Skin epidermis (tissue), 12 donors: Measurements from ENCODE around the gene CEACAM16.
"Not testable (repeated sequence)": the region's sequence is repeated elsewhere in the genome, so short reads cannot be mapped to it uniquely, and the experiment has no call there.

Experiments
- H3K27ac ChIP-seq, 21 experiments: fragments of 200-600 bp; sonication (generic) in 11 of 21; one replicate each; pipeline ENCODE4 v1.5.0; 2020; ENCODE audit warnings: mild to moderate bottlenecking in 3 of 21, inconsistent platforms in 2 of 21, moderate library complexity in 2 of 21
- H3K4me3 ChIP-seq, 7 experiments: fragments of 200-600 bp; sonication (generic) in 2 of 7; one replicate each; pipeline ENCODE4 v1.5.0; 2020; ENCODE audit warnings: inconsistent platforms in 2 of 7, mild to moderate bottlenecking in 2 of 7, moderate library complexity in 1 of 7

The CEACAM16 gene

DNA sequence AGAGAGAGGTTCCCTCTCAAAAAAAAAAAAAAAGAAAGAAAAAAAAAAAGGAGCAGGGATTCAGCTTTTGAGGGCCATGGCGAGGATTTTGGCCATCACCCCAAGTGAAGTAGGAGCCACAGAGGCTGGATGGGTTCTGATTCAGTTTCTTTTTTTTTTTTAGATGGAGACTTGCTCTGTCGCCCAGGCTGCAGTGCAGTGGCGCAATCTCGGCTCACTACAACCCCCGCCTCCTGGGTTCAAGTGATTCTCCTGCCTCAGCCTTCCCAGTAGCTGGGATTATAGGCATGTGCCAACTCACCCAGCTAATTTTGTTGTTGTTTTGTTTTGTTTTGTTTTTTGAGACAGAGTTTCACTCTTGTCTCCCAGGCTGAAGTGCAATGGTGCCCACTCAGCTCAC is 22.4 kb downstream of the CEACAM16 start:
- H3K4me3 ChIP-seq, result not testable (repeated sequence)
- H3K27ac ChIP-seq, result peak overlapping the region in 3 of 21 experiments; percentile 21 to 59 (median 27)

- Histone ChIP-seq H3K27ac (peak overlapping the region in 13 of 21 experiments; percentile 7 to 59 (median 21)), H3K4me3 (no peak overlapping the region)
Observed at GRCh38 chr19:44722131-44723121, 23.5 kb downstream of the CEACAM16 start.

GRCh38 chr19:44723299-44723951 is 24.5 kb downstream of the CEACAM16 start:
- Histone ChIP-seq H3K4me3 (no peak overlapping the region), H3K27ac (peak overlapping the region in 6 of 21 experiments; percentile 2 to 40 (median 24))

DNA sequence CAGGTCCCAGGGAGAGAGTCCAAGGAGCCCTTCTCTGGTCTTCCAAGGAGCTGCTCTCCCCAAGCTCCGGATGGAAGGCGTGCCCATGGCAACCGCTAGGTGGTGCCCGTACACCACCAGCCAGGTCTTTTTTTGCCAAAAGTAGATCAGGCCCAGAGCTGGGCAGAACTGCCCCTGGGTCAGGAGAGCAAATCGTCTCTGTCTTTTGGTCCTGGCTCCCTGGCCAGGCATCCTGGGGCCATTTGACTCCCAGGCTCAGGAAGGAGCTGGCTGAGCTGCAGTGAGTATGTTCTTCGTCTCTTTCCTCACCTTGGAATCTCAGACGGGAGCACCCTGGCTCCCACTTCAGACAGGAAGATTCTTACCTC is 25.0 kb downstream of the CEACAM16 start:
- no peak overlapping the region for H3K4me3 ChIP-seq
- peak overlapping the region in 12 of 21 experiments; percentile 1 to 67 (median 26) for H3K27ac ChIP-seq

DNA sequence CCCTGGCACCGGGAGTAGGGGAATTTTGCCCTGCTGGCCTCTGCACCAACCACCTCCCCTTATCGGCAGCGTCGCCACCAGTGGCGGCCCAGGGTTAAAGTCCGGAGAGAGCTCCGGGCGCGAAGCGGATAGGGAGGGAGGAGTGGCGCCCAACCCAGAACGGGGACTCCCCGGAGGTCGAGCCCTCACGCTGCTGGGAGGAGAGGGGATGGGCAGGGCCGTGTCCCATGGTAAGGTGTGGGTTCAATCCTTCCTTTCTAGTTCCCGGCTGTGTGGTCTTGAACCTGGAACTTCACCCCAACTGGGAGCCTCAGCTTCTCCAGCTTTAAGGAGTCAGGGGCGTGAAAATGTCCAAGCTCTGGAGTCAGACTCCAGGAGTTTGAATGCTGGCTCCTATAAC is 26.3 kb downstream of the CEACAM16 start:
- Histone ChIP-seq H3K4me3 (no peak overlapping the region), H3K27ac (peak overlapping the region in 7 of 21 experiments; percentile 7 to 56 (median 36))

DNA sequence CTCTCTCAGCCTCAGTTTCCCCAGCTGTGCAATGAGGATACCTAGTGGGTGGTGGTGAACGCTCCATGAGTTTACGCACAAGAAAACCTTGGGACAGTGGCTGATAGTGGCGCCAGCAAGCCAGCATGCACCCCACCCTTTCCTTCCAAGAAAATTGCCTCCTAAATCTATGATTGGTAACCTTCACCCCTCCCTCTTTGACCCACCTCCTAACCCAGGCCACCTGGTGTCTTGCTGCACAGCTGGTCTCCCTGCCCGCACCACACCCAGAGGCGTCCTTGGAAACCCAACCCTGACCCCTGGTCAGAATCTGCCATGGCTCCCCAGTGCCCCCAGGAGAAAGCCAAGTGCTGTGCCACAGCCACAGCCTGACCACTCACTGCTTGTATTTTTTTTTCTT is 26.7 kb downstream of the CEACAM16 start:
- Histone ChIP-seq H3K4me3 (no peak overlapping the region), H3K27ac (peak overlapping the region in 5 of 21 experiments; percentile 7 to 56 (median 36))

DNA sequence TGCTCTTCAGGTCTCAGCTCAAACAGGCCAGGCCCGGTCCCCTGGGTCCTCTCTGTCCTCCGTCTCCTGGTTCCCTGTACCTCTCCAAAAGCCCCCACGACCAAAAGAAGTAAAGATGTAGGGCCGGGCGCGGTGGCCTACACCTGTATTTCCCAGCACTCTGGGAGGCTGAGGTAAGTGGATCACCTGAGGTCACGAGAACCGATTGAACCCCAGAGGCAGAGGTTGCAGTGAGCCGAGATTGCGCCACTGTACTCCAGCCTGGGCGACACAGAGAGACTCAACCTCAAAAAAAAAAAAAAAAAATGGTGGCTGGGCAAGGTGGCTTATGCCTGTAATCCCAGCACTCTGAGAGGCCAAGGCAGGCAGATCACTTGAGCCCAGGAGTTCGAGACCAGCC is 27.5 kb downstream of the CEACAM16 start:
- no peak overlapping the region for H3K4me3 ChIP-seq
- no peak overlapping the region for H3K27ac ChIP-seq

- Histone ChIP-seq H3K27ac (peak overlapping the region in 2 of 21 experiments; percentile 3 to 28), H3K4me3 (no peak overlapping the region)
Observed at GRCh38 chr19:44728178-44728577, 29.2 kb downstream of the CEACAM16 start.

DNA sequence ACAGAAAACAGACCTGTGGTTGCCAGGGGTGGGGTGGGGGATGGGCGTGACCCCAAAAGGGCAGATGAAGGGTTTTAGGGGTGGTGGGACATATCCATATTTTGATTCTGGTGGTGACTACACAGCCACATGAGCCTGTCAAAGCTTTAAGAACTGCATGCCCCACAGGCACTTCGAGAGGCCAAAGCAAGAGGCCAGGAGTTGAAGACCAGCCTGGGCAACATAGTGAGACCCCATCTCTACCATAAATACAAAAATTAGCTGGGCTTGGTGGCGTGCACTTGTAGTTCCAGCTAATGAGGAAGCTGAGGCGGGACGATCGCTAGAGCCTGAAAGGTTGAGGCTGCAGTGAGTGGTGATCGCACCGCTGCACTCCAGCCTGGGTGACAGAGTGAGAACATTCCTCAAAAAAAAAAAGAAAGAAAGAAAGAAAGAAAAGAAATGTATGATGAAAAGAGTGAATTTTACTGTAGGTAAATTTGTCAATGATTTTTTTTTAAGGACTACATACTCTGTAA is 30.6 kb downstream of the CEACAM16 start:
- H3K27ac ChIP-seq, result no peak overlapping the region
- no peak overlapping the region for H3K4me3 ChIP-seq

GRCh38 chr19:44731081-44731480 is 32.1 kb downstream of the CEACAM16 start:
- Histone ChIP-seq H3K4me3 (no peak overlapping the region), H3K27ac (no peak overlapping the region)

GRCh38 chr19:44731622-44732021 is 32.7 kb downstream of the CEACAM16 start:
- no peak overlapping the region for H3K4me3 ChIP-seq
- no peak overlapping the region for H3K27ac ChIP-seq

GRCh38 chr19:44732235-44733014 is 33.5 kb downstream of the CEACAM16 start:
- H3K4me3 ChIP-seq, result no peak overlapping the region
- no peak overlapping the region for H3K27ac ChIP-seq

- peak overlapping the region in 3 of 21 experiments; percentile 6 to 50 (median 30) for H3K27ac ChIP-seq
- no peak overlapping the region for H3K4me3 ChIP-seq
Observed at GRCh38 chr19:44734357-44734756, 35.4 kb downstream of the CEACAM16 start.

DNA sequence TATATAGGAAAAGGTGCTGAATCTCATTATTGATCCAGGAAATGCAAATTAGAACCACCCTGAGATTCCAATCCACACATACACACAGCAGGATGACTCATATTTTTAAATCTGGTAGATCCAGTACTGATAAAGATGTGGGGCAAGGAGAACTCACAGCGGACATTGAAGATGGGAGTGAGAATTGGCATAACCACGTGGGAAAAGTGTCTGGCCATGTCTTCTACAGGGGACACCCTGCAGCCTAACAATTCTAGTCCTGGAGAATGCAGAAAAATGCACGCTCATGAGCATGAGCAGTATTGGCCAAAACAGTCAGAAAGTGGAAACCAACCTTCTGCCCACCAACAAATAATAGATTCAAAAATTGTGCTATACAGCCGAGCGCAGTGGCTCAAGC is 36.1 kb downstream of the CEACAM16 start:
- peak overlapping the region in 3 of 21 experiments; percentile 6 to 30 (median 24) for H3K27ac ChIP-seq
- no peak overlapping the region for H3K4me3 ChIP-seq

DNA sequence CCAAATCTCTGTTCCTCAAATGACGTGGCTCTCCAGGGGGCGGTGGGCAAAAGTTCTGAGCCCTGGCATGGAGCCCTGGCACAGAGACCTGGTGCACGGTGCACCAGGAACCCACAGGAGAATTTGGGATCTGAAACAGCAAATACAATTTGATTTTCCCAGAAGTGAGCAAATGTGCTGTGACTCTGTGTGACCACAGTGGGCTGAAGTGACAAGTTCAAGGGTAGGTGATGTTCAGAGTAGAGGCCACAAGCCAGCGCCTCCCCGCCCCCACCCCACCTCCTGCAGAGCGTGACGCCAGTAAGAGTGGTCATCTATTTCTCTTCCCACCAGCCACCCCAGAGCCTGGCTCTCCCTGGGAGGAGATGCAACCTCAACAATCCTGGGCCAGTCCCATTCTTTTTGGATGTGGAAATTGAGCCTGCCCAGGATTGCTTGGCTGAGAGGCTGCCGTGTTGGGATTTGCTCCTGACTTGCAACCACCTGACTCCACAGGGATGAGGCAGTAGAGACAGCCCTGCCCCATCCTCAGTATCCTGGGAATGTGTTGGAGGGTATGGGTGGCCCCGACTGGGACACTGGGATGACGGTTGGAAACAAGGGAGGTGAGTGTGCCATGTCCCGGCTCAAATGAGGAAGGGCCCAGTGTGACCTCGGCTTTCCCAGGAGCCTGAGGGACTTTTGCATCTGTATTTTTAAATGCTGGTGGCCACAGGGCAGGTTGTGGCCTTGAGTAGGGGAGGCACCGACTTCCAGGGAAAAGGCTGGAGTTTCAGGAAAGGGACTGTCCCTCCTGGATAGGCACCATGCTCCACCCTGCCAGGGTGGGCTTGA is 38.5 kb downstream of the CEACAM16 start:
- no peak overlapping the region for H3K4me3 ChIP-seq

GRCh38 chr19:44738136-44738535 is 39.2 kb downstream of the CEACAM16 start:
- H3K4me3 ChIP-seq, result no peak overlapping the region
- H3K27ac ChIP-seq, result peak overlapping the region in 17 of 21 experiments; percentile 4 to 81 (median 66)

More for the DNA sequence above, 38.5 kb downstream of the CEACAM16 start:
- peak overlapping the region in 18 of 21 experiments; percentile 4 to 81 (median 66) for H3K27ac ChIP-seq

- Histone ChIP-seq H3K27ac (peak overlapping the region in 13 of 21 experiments; percentile 3 to 81 (median 68)), H3K4me3 (no peak overlapping the region)
Observed at GRCh38 chr19:44738603-44739558, 39.9 kb downstream of the CEACAM16 start.
